ENCODE results near the gene NOCT.
"Not testable (repeated sequence)": the region's sequence is repeated elsewhere in the genome, so short reads cannot be mapped to it uniquely, and the experiment has no call there.

Gene NOCT, protein sequence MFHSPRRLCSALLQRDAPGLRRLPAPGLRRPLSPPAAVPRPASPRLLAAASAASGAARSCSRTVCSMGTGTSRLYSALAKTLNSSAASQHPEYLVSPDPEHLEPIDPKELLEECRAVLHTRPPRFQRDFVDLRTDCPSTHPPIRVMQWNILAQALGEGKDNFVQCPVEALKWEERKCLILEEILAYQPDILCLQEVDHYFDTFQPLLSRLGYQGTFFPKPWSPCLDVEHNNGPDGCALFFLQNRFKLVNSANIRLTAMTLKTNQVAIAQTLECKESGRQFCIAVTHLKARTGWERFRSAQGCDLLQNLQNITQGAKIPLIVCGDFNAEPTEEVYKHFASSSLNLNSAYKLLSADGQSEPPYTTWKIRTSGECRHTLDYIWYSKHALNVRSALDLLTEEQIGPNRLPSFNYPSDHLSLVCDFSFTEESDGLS

GRCh38 chr4:139015269-139015947, at the start of gene NOCT:
NOCT (plus strand) TSS chr4:139015781; CDS start chr4:139015982, 201 bp downstream.
- DNase-seq (ENCODE audit: low read depth, low spot score), result peak; percentile 97

GRCh38 chr4:138967313-138967712, 48.3 kb upstream of the NOCT start:
- DNase-seq (ENCODE audit: low read depth, low spot score), result no peak

- no peak for DNase-seq (ENCODE audit: low read depth, low spot score)
Observed at GRCh38 chr4:138972956-138973801, 42.4 kb upstream of the NOCT start.

GRCh38 chr4:138975225-138975624, 40.4 kb upstream of the NOCT start:
- DNase-seq (ENCODE audit: low read depth, low spot score), result no peak

- DNase-seq (ENCODE audit: low read depth, low spot score), result no peak
Observed at GRCh38 chr4:138976526-138976925, 39.1 kb upstream of the NOCT start.

- no peak for DNase-seq (ENCODE audit: low read depth, low spot score)
Observed at GRCh38 chr4:138977524-138977923, 38.1 kb upstream of the NOCT start.

DNA sequence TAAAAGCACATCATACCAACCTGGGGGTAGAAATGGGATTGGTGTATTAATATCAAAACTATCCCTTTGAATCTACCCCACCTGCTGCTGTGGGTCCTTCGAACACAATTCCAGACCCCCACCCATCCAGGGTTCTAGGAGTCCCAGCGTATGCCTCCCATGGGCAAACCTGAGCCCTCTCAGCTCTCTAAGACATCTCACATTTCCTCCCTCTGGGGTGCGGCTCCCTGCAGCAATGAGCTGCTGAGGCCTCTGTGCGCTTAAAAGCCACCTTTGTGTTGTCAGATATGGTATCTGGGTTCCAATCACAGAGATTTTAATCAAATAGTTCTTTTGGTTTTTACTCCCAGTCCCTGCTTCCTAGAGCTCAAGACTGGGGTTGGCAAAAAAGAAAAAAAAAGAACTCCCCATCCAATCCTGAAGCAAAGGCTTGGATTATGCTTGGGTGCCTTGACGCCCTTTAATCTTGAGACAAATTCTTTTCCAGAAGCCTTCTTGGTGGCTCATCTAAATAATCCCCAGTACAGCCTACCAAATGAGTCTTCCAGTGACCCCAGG, 37.5 kb upstream of the NOCT start:
- DNase-seq (ENCODE audit: low read depth, low spot score), result no peak

DNA sequence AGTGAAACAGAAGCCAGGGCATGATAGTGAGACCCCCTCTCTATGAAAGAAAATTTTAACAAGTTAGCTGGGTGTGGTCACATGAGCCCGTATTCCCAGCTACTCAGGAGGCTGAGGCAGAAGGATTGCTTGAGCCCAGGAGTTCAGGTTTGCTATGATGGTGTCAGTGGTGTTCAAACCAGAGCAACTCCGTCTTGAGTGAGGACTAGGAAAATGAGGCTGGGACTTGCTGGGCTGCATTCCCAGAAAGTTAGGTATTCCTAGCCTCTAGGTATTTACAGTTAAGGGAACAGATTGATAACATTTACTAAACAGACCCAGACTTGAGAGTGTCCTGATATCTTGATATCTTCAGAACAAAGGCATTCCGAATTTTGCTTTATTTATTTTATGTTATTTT, 37.0 kb upstream of the NOCT start:
- no peak for DNase-seq (ENCODE audit: low read depth, low spot score)

DNA sequence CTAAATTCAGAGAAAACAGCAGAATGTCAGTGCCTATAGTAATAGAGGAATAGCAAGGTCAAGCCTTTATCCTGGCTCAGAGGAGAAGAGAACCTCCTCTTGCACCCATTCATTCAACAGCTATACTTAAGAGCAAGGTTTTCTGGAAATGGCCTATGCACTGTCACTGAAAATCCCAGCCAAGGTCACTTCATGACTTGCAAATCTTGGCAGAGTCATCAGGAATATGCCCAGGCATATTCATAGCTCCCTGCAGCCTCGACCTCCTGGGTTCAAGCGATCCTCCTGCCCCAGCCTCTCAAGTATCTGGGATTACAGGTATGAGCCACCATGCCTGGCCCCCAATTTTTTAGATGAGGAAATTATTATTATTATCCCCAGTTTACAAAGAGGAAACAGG, 35.8 kb upstream of the NOCT start:
- no peak for DNase-seq (ENCODE audit: low read depth, low spot score)

- peak; percentile 26 for DNase-seq (ENCODE audit: low read depth, low spot score)
Observed at GRCh38 chr4:138981930-138982390, 33.6 kb upstream of the NOCT start.

GRCh38 chr4:138982754-138983153, 32.8 kb upstream of the NOCT start:
- DNase-seq (ENCODE audit: low read depth, low spot score), result no peak

DNA sequence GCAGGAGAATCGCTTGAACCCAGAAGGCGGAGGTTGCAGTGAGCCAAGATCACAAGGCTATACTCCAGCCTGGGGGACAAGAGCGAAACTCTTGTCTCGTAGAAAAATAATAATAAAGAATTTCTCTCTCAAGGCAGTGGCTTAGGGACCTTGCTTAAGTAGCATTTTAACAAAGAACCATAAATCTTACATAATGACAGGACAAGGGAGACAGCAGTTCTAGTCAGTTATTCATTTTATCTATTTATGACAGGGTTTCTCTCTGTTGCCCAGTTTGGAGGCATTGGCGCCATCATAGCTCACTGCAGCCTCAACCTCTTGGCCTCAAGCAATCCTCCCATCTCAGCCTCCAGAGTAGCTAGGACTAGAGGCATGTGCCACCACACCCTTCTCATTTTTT, 31.9 kb upstream of the NOCT start:
- DNase-seq (ENCODE audit: low read depth, low spot score), result no peak

- DNase-seq (ENCODE audit: low read depth, low spot score), result no peak
Observed at GRCh38 chr4:138984647-138985046, 30.9 kb upstream of the NOCT start.

DNA sequence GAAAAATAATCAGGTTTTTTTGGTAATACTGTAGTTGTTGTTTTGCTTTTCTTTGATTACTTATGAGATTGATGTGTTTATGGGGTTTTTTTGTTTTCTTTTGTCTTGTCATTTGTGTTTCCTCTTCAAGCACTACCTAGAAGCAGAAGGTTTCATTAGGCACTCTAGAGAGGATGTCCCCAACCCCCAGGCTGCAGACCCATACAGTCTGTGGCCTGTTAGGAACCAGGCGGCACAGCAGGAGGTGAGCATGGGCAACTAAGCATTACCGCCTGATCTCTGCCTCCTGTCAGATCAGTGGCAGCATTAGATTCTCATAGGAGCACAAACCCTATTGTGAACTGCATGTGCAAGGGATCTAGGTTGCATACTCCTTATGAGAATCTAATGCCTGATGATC, 22.9 kb upstream of the NOCT start:
- DNase-seq (ENCODE audit: low read depth, low spot score), result no peak

GRCh38 chr4:138996090-138996489, 19.5 kb upstream of the NOCT start:
- no peak for DNase-seq (ENCODE audit: low read depth, low spot score)

DNA sequence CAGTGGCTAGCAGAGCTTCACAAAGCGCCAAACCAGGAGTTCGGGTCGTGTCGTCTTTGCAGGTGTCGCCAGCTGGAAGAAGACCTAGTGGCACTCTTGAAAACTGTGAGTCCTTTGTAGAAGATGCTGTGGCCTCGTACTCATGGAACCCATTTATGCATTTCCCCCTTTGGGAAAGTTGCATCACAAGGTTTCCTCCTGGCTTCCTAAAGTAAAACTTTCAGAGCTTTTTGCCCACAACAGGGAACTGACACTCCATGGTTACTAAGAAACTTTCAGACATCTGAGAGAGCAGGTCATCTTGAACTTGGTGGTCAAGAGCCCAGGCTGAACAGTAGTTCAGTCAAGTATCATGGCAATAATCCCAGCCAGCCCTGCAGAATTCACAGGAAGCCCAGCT, 15.9 kb upstream of the NOCT start:
- DNase-seq (ENCODE audit: low read depth, low spot score), result no peak

GRCh38 chr4:139000134-139000533, 15.4 kb upstream of the NOCT start:
- DNase-seq (ENCODE audit: low read depth, low spot score), result not testable (repeated sequence)

DNA sequence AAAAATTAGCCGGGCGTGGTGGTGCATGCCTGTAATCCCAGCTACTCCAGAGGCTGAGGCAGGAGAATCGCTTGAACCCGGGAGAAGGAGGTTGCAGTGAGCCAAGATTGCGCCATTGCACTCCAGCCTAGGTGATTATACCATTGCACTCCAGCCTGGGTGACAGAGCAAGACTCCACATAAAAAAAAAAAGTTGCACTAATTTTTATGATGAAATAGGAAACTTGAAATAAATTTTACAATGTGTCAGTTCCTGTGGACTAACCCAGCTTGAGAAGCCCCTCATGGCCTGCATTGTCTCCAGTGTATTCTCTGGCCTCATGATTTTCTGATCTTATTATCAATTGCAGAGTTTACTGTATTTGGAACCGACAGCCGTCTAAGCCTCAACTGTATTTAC, 14.2 kb upstream of the NOCT start:
- not testable (repeated sequence) for DNase-seq (ENCODE audit: low read depth, low spot score)

DNA sequence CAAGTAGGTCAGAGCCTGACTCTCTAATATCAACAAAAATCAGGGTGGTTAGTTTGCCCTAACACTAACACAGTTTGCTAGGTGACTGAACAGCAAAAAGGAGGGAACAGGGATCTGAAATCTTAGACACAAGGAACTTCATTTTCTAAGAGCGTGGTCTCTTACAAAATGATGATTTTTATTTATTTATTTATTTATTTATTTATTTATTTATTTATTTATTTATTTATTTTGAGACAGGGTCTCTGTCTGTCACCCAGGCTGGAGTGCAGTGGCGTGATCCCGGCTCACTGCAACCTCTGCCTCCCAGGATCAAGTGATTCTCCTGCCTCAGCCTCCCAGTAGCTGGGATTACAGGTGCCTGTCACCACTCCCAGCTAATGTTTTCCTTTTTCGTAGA, 11.9 kb upstream of the NOCT start:
- not testable (repeated sequence) for DNase-seq (ENCODE audit: low read depth, low spot score)

DNA sequence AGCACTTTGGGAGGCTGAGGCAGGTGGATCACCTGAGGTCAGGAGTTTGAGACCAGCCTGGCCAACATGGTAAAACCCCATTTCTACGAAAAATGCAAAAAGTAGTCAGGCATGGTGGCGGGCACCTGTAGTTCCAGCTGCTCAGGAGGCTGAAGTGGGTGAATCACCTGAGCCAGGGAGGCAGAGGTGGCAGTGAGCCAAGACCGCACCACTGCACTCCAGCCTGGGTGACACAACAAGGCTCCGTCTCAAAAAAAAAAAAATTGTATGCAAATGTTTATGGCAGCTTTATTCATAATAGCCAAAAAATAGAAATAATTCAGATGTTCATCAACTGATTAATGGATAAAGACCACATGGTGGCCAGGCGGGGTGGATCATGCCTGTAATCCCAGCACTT, 9.8 kb upstream of the NOCT start:
- no peak for DNase-seq (ENCODE audit: low read depth, low spot score)

DNA sequence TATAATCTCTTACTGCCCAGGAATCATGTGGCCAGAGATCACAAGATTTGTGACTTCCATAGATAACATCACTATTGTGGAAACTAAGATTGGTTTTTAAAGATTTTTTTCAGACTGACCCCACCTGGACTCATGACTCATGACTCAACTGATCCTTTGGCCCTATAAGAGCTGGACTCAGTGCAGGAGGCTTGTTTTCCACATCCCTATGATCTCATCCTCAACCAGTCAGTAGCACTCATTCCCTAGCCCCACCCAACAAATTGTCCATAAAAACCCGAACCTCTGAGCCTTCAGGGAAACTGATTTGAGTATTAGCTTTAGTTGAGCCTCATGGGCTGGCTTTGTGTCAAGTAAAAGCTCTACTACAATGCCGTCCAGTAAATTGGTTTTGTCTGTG, 7.9 kb upstream of the NOCT start:
- no peak for DNase-seq (ENCODE audit: low read depth, low spot score)

DNA sequence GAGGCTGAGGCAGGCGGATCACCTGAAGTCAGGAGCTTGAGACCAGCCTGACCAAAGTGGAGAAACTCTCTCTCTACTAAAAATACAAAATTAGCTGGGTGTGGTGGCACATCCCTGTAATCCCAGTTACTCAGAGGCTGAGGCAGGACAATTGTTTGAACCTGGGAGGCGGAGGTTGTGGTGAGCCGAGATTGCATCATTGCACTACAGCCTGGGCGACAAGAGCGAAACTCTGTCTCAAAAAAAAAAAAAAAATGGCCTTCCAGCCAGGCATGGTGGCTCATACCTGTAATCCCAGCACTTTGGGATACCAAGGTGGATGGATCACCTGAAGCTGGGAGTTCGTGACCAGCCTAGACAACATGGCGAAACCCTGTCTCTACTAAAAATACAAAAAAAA, 7.3 kb upstream of the NOCT start:
- DNase-seq (ENCODE audit: low read depth, low spot score), result not testable (repeated sequence)
